NCI-H82 treated with DMSO at 0.1 percent for 48 hours (cell line): ENCODE results near the gene AHDC1.

Experiments
- DNase-seq: peaks from one replicate; lab custom pipeline; 2025; ENCODE audit not compliant: unreplicated experiment; lab: John Stamatoyannopoulos, UW

Gene AHDC1

GRCh38 chr1:27585684-27586083 is 18.3 kb downstream of the AHDC1 start:
- no peak for DNase-seq

GRCh38 chr1:27584453-27584852 is 19.5 kb downstream of the AHDC1 start:
- no peak for DNase-seq

GRCh38 chr1:27583479-27583878 is 20.5 kb downstream of the AHDC1 start:
- DNase-seq = no peak

GRCh38 chr1:27581823-27582243 is 22.1 kb downstream of the AHDC1 start:
- no peak for DNase-seq

GRCh38 chr1:27577504-27578188 is 26.3 kb downstream of the AHDC1 start:
- no peak for DNase-seq

GRCh38 chr1:27576806-27577227 is 27.1 kb downstream of the AHDC1 start:
- DNase-seq = no peak

- no peak for DNase-seq
These were observed 28.1 kb downstream of the AHDC1 start for GRCh38 chr1:27575840-27576331.

GRCh38 chr1:27574871-27575831 is 28.8 kb downstream of the AHDC1 start:
- DNase-seq = peak; percentile 71

- DNase-seq = no peak
These were observed 29.8 kb downstream of the AHDC1 start for GRCh38 chr1:27574001-27574781.

- no peak for DNase-seq
These were observed 31.1 kb downstream of the AHDC1 start for GRCh38 chr1:27572679-27573426.

- DNase-seq = no peak
These were observed 31.8 kb downstream of the AHDC1 start for GRCh38 chr1:27572019-27572678.

GRCh38 chr1:27571439-27572018 is 32.4 kb downstream of the AHDC1 start:
- DNase-seq = no peak

- DNase-seq = no peak
These were observed 33.2 kb downstream of the AHDC1 start for GRCh38 chr1:27570784-27571183.

GRCh38 chr1:27570356-27570755 is 33.6 kb downstream of the AHDC1 start:
- no peak for DNase-seq

GRCh38 chr1:27569506-27570291 is 34.2 kb downstream of the AHDC1 start:
- no peak for DNase-seq

- DNase-seq = no peak
These were observed 34.9 kb downstream of the AHDC1 start for GRCh38 chr1:27569088-27569460.

GRCh38 chr1:27568300-27569087 is 35.5 kb downstream of the AHDC1 start:
- peak; percentile 95 for DNase-seq

- DNase-seq = no peak
These were observed 36.0 kb downstream of the AHDC1 start for GRCh38 chr1:27567971-27568299.
